ENCODE data around the gene FXYD3. TPM values are rescaled to one million over a fixed set of nuclear protein-coding genes. Genes with fewer than 3 reads are reported as not detected.
A peak's percentile ranks its signal among the peaks of the same experiment; 100 is the strongest.

FXYD3 gene
- polyA plus RNA-seq, 1 of the 3 experiments (the other 2 are of a cell fraction) = not detected

DNA sequence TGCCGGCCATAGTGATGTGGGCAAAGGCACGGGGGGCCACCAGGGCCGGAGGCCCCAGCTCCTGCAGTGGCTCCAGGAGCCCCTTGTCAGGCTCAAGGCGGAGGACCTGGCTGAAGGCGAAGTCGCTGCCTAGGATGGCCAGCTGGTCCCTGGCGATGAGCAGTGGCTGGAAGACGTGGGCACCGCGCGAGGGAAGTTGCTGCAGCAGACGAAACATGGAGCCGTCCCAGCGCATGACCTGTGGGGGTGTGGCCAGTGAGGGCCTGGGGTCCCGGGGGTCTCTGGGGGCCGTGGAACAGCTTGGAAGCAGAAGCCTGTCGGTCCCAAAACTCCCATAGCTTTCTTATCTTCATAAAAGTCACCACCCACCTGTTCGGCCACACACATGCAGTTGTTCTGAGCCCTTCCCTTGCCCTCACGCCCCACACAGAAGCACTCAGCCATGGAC lies 9.7 kb downstream of the FXYD3 start:
- H3K36me3 ChIP-seq (replicated peaks in 1 of 2; ENCODE audit: control insufficient read depth in 1 of 2, insufficient read depth in 2 of 2, low read length in 1 of 2) = no peaks in the 10 kb centered on the region
- no peaks in the 10 kb centered on the region for H3K9me3 ChIP-seq
- ChIA-PET CTCF (interaction anchor here (1.2 to 7.5 kb wide), 8 partner anchors 11 to 144 kb away, joined by 3 to 60 read pairs (median 14); partner anchors contain the start of genes FXYD1, FXYD3, FXYD7 and LGI4), POLR2A (no interaction called here)
- WGBS (ENCODE audit: low lambda C conversion rate) = 80% methylated on average over 17 of the region's 19 CpGs
- peak overlapping the region; percentile 96; the same call in 1 of the 2 replicates for H2AFZ ChIP-seq (ENCODE audit: low read depth)
- H3K4me3 ChIP-seq (ENCODE audit: low read depth in 2 of 2, low read length in 1 of 2) = no peak overlapping the region
- H3F3A ChIP-seq (replicated peaks; ENCODE audit: insufficient read depth) = no peaks in the 10 kb centered on the region
- H3K9me2 ChIP-seq = no peaks in the 10 kb centered on the region
- H3K27me3 ChIP-seq (ENCODE audit: insufficient read depth) = no peaks in the 10 kb centered on the region; the same call in 1 of the 2 replicates
- TF ChIP-seq YY1 (IDR thresholded peaks at IDR 0.05; ENCODE audit: low read depth) = no peak
- TF ChIP-seq CHD2 (IDR thresholded peaks at IDR 0.05; ENCODE audit: low read length, partially characterized antibody) = no peak
- TF ChIP-seq FOXJ3 (CRISPR knock-in tag; IDR thresholded peaks at IDR 0.05) = no peak
- TF ChIP-seq FOXM1 (IDR thresholded peaks at IDR 0.05; ENCODE audit: low read depth) = no peak
- no peak for TF ChIP-seq POLR2AphosphoS5 (IDR thresholded peaks at IDR 0.05; ENCODE audit: low read depth, low read length)
- TF ChIP-seq REST (IDR thresholded peaks at IDR 0.05; ENCODE audit: low read depth, low read length) = no peak
- no peak for TF ChIP-seq JUND (IDR thresholded peaks at IDR 0.05)
- no peak for TF ChIP-seq RXRA (IDR thresholded peaks at IDR 0.05; ENCODE audit: borderline replicate concordance, low read depth)
- no peak for TF ChIP-seq FOSL2 (IDR thresholded peaks at IDR 0.05; ENCODE audit: borderline replicate concordance, low read depth)
- TF ChIP-seq SMC3 (IDR thresholded peaks at IDR 0.05; ENCODE audit: low read depth, low read length) = no peak
- TF ChIP-seq GATA2 (CRISPR knock-in tag; IDR thresholded peaks at IDR 0.05) = no peak
- no peak for TF ChIP-seq NFIC (IDR thresholded peaks at IDR 0.05; ENCODE audit: borderline replicate concordance)
- TF ChIP-seq RFX5 (IDR thresholded peaks at IDR 0.05; ENCODE audit: low read length) = no peak
- no peak for TF ChIP-seq TCF12 (IDR thresholded peaks at IDR 0.05)
- TF ChIP-seq ZBTB33 (IDR thresholded peaks at IDR 0.05; ENCODE audit: borderline replicate concordance, low read depth) = no peak
- TF ChIP-seq RAD21 (IDR thresholded peaks at IDR 0.05; ENCODE audit: low read length) = no peak
- TF ChIP-seq, protein P1, sequence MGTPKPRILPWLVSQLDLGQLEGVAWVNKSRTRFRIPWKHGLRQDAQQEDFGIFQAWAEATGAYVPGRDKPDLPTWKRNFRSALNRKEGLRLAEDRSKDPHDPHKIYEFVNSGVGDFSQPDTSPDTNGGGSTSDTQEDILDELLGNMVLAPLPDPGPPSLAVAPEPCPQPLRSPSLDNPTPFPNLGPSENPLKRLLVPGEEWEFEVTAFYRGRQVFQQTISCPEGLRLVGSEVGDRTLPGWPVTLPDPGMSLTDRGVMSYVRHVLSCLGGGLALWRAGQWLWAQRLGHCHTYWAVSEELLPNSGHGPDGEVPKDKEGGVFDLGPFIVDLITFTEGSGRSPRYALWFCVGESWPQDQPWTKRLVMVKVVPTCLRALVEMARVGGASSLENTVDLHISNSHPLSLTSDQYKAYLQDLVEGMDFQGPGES (IDR thresholded peaks at IDR 0.05; ENCODE audit: low read depth, low read length) = no peak
- no peak for TF ChIP-seq GABPA (IDR thresholded peaks at IDR 0.05; ENCODE audit: low read depth)
- TF ChIP-seq TAF1 (IDR thresholded peaks at IDR 0.05; ENCODE audit: borderline replicate concordance, low read depth, low read length) = no peak
- TF ChIP-seq, protein P2, sequence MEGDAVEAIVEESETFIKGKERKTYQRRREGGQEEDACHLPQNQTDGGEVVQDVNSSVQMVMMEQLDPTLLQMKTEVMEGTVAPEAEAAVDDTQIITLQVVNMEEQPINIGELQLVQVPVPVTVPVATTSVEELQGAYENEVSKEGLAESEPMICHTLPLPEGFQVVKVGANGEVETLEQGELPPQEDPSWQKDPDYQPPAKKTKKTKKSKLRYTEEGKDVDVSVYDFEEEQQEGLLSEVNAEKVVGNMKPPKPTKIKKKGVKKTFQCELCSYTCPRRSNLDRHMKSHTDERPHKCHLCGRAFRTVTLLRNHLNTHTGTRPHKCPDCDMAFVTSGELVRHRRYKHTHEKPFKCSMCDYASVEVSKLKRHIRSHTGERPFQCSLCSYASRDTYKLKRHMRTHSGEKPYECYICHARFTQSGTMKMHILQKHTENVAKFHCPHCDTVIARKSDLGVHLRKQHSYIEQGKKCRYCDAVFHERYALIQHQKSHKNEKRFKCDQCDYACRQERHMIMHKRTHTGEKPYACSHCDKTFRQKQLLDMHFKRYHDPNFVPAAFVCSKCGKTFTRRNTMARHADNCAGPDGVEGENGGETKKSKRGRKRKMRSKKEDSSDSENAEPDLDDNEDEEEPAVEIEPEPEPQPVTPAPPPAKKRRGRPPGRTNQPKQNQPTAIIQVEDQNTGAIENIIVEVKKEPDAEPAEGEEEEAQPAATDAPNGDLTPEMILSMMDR (IDR thresholded peaks at IDR 0.05) = no peak
- no peak overlapping the region for H3K9ac ChIP-seq
- no peaks in the 10 kb centered on the region for H4K20me1 ChIP-seq (ENCODE audit: insufficient read depth)
- H3K27ac ChIP-seq (ENCODE audit: low read depth in 2 of 2, low read length in 1 of 2) = no peak overlapping the region
- no peak for DNase-seq
- peaks cover 0 to 8% of the 10 kb centered on the region in 2 experiments; a peak in 1 of 4 replicates for H3K4me1 ChIP-seq (ENCODE audit: control insufficient read depth in 1 of 2, insufficient read depth in 2 of 2, low read depth in 1 of 2, low read length in 1 of 2)
- no peaks in the 10 kb centered on the region for H3K79me2 ChIP-seq (ENCODE audit: insufficient read depth)
- no peak overlapping the region for H3K4me2 ChIP-seq

Measured in SK-N-SH (cell line).